ENCODE measurements around the gene NOSIP. TPM values are rescaled to one million over a fixed set of nuclear protein-coding genes. Genes with fewer than 3 reads are reported as not detected.
A peak's percentile ranks its signal among the peaks of the same experiment; 100 is the strongest.

Gene NOSIP
- total RNA-seq, 1 donor from 2014 or later: 56.3 TPM

GRCh38 chr19:49573009-49573408 lies 7.3 kb downstream of the NOSIP start:
- DNase-seq (ENCODE audit: low spot score): no peak

- no peak for DNase-seq (ENCODE audit: low spot score)
These were observed 9.2 kb downstream of the NOSIP start for GRCh38 chr19:49570997-49571676.

- DNase-seq (ENCODE audit: low spot score): peak; percentile 75
These were observed 10.1 kb downstream of the NOSIP start for GRCh38 chr19:49570138-49570856.

- DNase-seq (ENCODE audit: low spot score): no peak
These were observed 12.4 kb downstream of the NOSIP start for GRCh38 chr19:49567861-49568441.

GRCh38 chr19:49566302-49566701 lies 14.1 kb downstream of the NOSIP start:
- no peak for DNase-seq (ENCODE audit: low spot score)

- no peak for DNase-seq (ENCODE audit: low spot score)
These were observed 15.1 kb downstream of the NOSIP start for GRCh38 chr19:49565261-49565660.

- no peak for DNase-seq (ENCODE audit: low spot score)
These were observed 15.7 kb downstream of the NOSIP start for GRCh38 chr19:49564616-49565045.

GRCh38 chr19:49560358-49560900 lies 19.9 kb downstream of the NOSIP start:
- DNase-seq (ENCODE audit: low spot score): peak; percentile 37

GRCh38 chr19:49559928-49560327 lies 20.4 kb downstream of the NOSIP start:
- no peak for DNase-seq (ENCODE audit: low spot score)

GRCh38 chr19:49559443-49559842 lies 20.9 kb downstream of the NOSIP start:
- no peak for DNase-seq (ENCODE audit: low spot score)

- no peak for DNase-seq (ENCODE audit: low spot score)
These were observed 21.8 kb downstream of the NOSIP start for GRCh38 chr19:49558591-49558990.

GRCh38 chr19:49557641-49558325 lies 22.6 kb downstream of the NOSIP start:
- no peak for DNase-seq (ENCODE audit: low spot score)

GRCh38 chr19:49556412-49557398 lies 23.7 kb downstream of the NOSIP start:
- no peak for DNase-seq (ENCODE audit: low spot score)

- DNase-seq (ENCODE audit: low spot score): peak; percentile 35
These were observed 24.6 kb downstream of the NOSIP start for GRCh38 chr19:49555600-49556411.

GRCh38 chr19:49554701-49555181 lies 25.6 kb downstream of the NOSIP start:
- DNase-seq (ENCODE audit: low spot score): no peak

- DNase-seq (ENCODE audit: low spot score): no peak
These were observed 26.7 kb downstream of the NOSIP start for GRCh38 chr19:49553451-49554271.

- no peak for DNase-seq (ENCODE audit: low spot score)
These were observed 27.6 kb downstream of the NOSIP start for GRCh38 chr19:49552749-49553148.

- DNase-seq (ENCODE audit: low spot score): no peak
These were observed 28.8 kb downstream of the NOSIP start for GRCh38 chr19:49551531-49551930.

GRCh38 chr19:49549045-49549444 lies 31.3 kb downstream of the NOSIP start:
- DNase-seq (ENCODE audit: low spot score): no peak
